SJCRH30 (cell line): ENCODE results near the gene LDB2. TPM values are rescaled to one million over a fixed set of nuclear protein-coding genes. Genes with fewer than 3 reads are reported as not detected.

Experiments
- DNase-seq, 2 experiments: peaks; one replicate each; pipeline ENCODE4 v3.0.0-alpha.2; 2015 to 2020
- H3K27ac ChIP-seq: fragments of 250-450 bp; sonication (Bioruptor Pico); 2 replicates; pipeline ENCODE4 v1.5.1; 2020; ENCODE audit warnings: mild to moderate bottlenecking, moderate library complexity
- H3K27me3 ChIP-seq: fragments of 250-450 bp; sonication (Bioruptor Pico); 2 replicates; pipeline ENCODE4 v1.5.1; 2020; ENCODE audit warnings: mild to moderate bottlenecking, moderate library complexity
- H3K36me3 ChIP-seq: fragments of 250-450 bp; sonication (Bioruptor Pico); 2 replicates; pipeline ENCODE4 v1.5.1; 2020; ENCODE audit warnings: mild to moderate bottlenecking, moderate library complexity
- H3K4me1 ChIP-seq: fragments of 250-450 bp; sonication (Bioruptor Pico); 2 replicates; pipeline ENCODE4 v1.5.1; 2020; ENCODE audit warnings: mild to moderate bottlenecking, moderate library complexity
- H3K4me3 ChIP-seq: fragments of 250-450 bp; sonication (Bioruptor Pico); 2 replicates; pipeline ENCODE4 v1.5.1; 2020; ENCODE audit warnings: mild to moderate bottlenecking, moderate library complexity
- H3K9me3 ChIP-seq: fragments of 250-450 bp; sonication (Bioruptor Pico); replicated peaks from 2 replicates; pipeline ENCODE4 v1.5.1; 2020; ENCODE audit warnings: mild to moderate bottlenecking, moderate library complexity
- total RNA-seq: library from RNA; depleted of rRNA; stranded (reverse); fragments of >200 nt; shearing (Covaris generic); gene quantifications from 2 replicates; pipeline ENCODE4 v1.2.3, GENCODE V29; 2014

The LDB2 gene
- total RNA-seq, 1 experiment from 2014 or later, result 0.51 TPM

GRCh38 chr4:16838226-16838875 lies 60.1 kb downstream of the LDB2 start:
- Histone ChIP-seq H3K27ac (no peak overlapping the region), H3K9me3 (no peaks in the 10 kb centered on the region), H3K4me1 (no peaks in the 10 kb centered on the region), H3K27me3 (peaks cover 8% of the 10 kb centered on the region; the same call in 1 of the 2 replicates), H3K4me3 (no peak overlapping the region), H3K36me3 (no peaks in the 10 kb centered on the region)
- no peak for DNase-seq

DNA sequence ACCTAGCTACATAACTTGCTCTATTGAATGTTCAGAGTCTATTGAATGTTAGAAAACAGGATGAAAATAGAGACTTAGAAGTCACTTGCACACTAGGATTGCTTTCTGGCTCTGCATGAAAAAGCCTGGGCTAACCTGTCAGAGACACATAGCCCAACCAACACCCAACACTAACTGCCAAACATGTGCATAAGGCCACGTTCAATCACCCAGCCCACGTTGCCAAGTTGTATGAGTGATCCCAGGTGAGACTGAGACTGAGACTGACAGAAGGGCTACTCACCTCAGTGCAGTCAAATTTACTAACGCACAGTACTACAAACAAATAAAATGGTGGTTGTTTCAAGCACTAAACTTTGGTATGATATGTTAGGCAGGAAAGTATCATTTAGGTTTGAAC lies 61.0 kb downstream of the LDB2 start:
- no peak overlapping the region for H3K27ac ChIP-seq
- H3K9me3 ChIP-seq, result no peaks in the 10 kb centered on the region
- H3K27me3 ChIP-seq, result peaks cover 8% of the 10 kb centered on the region; the same call in 1 of the 2 replicates
- H3K4me3 ChIP-seq, result no peak overlapping the region
- no peak for DNase-seq
- H3K4me1 ChIP-seq, result no peaks in the 10 kb centered on the region
- no peaks in the 10 kb centered on the region for H3K36me3 ChIP-seq

- H3K4me3 ChIP-seq, result no peak overlapping the region
- no peaks in the 10 kb centered on the region for H3K4me1 ChIP-seq
- no peaks in the 10 kb centered on the region for H3K36me3 ChIP-seq
- no peak for DNase-seq
- H3K9me3 ChIP-seq, result no peaks in the 10 kb centered on the region
- H3K27ac ChIP-seq, result no peak overlapping the region
- H3K27me3 ChIP-seq, result peaks cover 4% of the 10 kb centered on the region; the same call in 1 of the 2 replicates
Measured at GRCh38 chr4:16836324-16836723, 62.1 kb downstream of the LDB2 start.

DNA sequence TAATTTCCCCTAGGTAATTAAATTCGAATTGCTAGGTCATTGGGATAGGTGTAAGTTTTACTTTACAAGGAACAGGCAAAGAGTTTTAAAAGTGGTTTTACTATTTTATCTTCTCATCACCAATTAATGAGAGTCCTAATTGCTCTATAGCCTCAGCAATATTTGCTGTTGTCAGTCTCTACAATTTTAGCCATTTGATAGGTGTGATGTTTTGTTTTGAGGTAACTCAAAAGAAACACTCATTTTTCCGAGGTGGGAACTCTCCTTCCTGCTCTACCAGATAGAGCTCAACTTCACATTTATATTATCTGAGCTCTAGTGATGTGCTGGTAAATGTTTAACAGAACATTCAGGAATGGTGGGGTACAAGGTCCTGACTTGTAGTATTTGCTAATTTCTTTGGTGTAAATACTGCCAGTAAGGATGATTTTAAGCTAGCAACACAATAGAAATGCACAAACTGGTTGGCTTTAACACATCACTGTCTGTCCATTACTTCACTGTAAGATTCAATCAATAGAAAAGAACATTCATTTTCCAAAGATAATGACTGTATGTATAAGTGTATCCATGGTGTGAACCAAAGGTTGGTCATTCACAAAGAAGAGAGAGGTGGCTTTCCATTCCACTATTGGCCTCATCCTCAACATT lies 62.7 kb downstream of the LDB2 start:
- no peak for DNase-seq
- peaks cover 4% of the 10 kb centered on the region; the same call in 1 of the 2 replicates for H3K27me3 ChIP-seq
- H3K36me3 ChIP-seq, result no peaks in the 10 kb centered on the region
- H3K9me3 ChIP-seq, result no peaks in the 10 kb centered on the region
- no peaks in the 10 kb centered on the region for H3K4me1 ChIP-seq
- H3K4me3 ChIP-seq, result no peak overlapping the region
- no peak overlapping the region for H3K27ac ChIP-seq

- peaks cover 4% of the 10 kb centered on the region; the same call in 1 of the 2 replicates for H3K27me3 ChIP-seq
- DNase-seq, result no peak
- no peaks in the 10 kb centered on the region for H3K4me1 ChIP-seq
Measured at GRCh38 chr4:16834814-16835213, 63.6 kb downstream of the LDB2 start.

GRCh38 chr4:16833722-16834121 lies 64.7 kb downstream of the LDB2 start:
- DNase-seq, result no peak
- H3K4me1 ChIP-seq, result no peaks in the 10 kb centered on the region
- peaks cover 4% of the 10 kb centered on the region; the same call in 1 of the 2 replicates for H3K27me3 ChIP-seq
- no peaks in the 10 kb centered on the region for H3K9me3 ChIP-seq
- no peak overlapping the region for H3K4me3 ChIP-seq
- no peaks in the 10 kb centered on the region for H3K36me3 ChIP-seq
- no peak overlapping the region for H3K27ac ChIP-seq

More at GRCh38 chr4:16834814-16835213, 63.6 kb downstream of the LDB2 start:
- Histone ChIP-seq H3K9me3 (no peaks in the 10 kb centered on the region), H3K4me3 (no peak overlapping the region), H3K27ac (no peak overlapping the region), H3K36me3 (no peaks in the 10 kb centered on the region)

DNA sequence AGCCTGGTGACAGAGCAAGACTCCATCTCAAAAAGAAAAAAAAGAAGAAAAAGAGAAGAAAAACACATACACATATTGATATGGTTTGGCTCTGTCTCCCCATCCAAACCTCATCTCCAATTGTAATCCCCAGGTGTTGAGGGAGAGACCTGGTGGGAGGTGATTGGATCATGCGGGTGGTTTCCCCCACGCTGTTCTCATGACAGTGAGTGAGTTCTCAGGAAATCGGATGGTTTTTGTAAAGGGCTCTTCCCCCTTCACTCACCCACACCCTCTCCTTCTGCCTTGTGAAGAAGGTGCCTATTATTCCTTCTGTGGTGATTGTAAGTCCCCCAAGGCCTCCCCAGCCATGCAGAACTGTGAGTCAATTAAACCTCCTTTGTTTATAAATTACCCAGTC lies 68.4 kb downstream of the LDB2 start:
- Histone ChIP-seq H3K36me3 (no peaks in the 10 kb centered on the region; the same call in 1 of the 2 replicates), H3K4me1 (no peaks in the 10 kb centered on the region), H3K4me3 (no peak overlapping the region), H3K9me3 (no peaks in the 10 kb centered on the region), H3K27me3 (peaks cover 4% of the 10 kb centered on the region; the same call in 1 of the 2 replicates), H3K27ac (no peak overlapping the region)
- no peak for DNase-seq

- no peak for DNase-seq
- no peaks in the 10 kb centered on the region for H3K9me3 ChIP-seq
- H3K27ac ChIP-seq, result no peak overlapping the region
- no peaks in the 10 kb centered on the region for H3K4me1 ChIP-seq
- no peaks in the 10 kb centered on the region; the same call in 1 of the 2 replicates for H3K36me3 ChIP-seq
- no peak overlapping the region for H3K4me3 ChIP-seq
- H3K27me3 ChIP-seq, result no peaks in the 10 kb centered on the region
Measured at GRCh38 chr4:16827794-16828724, 70.4 kb downstream of the LDB2 start.

- no peaks in the 10 kb centered on the region; the same call in 1 of the 2 replicates for H3K36me3 ChIP-seq
- H3K27ac ChIP-seq, result no peak overlapping the region
- H3K4me1 ChIP-seq, result no peaks in the 10 kb centered on the region
- DNase-seq, result no peak
- no peaks in the 10 kb centered on the region for H3K9me3 ChIP-seq
- H3K27me3 ChIP-seq, result no peaks in the 10 kb centered on the region
- no peak overlapping the region for H3K4me3 ChIP-seq
Measured at GRCh38 chr4:16827045-16827444, 71.4 kb downstream of the LDB2 start.

- Histone ChIP-seq H3K27me3 (no peaks in the 10 kb centered on the region), H3K9me3 (no peaks in the 10 kb centered on the region), H3K4me3 (no peak overlapping the region), H3K36me3 (no peaks in the 10 kb centered on the region; the same call in 1 of the 2 replicates), H3K4me1 (no peaks in the 10 kb centered on the region), H3K27ac (no peak overlapping the region)
- no peak for DNase-seq
Measured at GRCh38 chr4:16826406-16826910, 72.0 kb downstream of the LDB2 start.

DNA sequence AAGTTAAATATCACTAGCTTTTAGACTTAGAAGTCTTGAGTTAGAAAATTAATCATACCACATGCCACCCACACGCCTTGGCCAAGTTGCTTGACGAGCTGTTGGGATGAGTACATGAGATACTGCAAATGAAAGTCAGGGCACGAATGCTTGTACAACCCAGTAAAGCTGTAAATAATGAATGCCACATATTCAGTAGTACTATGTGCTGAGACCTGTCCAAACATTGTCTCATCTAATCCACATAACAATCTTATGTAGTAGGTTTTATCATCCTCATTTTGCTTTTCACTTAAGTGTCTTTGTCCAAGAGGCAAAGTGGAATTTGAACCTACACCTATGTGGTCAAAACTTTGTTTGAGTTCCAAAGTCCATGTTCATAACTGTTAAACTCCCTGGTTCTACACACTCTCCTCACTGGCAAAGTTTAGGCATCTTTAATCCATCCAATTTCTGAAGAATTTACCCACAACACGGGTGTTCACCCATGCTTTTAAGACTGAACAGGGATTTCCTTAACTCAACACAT lies 74.1 kb downstream of the LDB2 start:
- H3K27me3 ChIP-seq, result no peaks in the 10 kb centered on the region
- DNase-seq, result no peak
- H3K9me3 ChIP-seq, result no peaks in the 10 kb centered on the region
- no peak overlapping the region for H3K27ac ChIP-seq
- no peaks in the 10 kb centered on the region for H3K4me1 ChIP-seq
- H3K4me3 ChIP-seq, result no peak overlapping the region
- no peaks in the 10 kb centered on the region; the same call in 1 of the 2 replicates for H3K36me3 ChIP-seq

GRCh38 chr4:16820329-16820728 lies 78.1 kb downstream of the LDB2 start:
- Histone ChIP-seq H3K27ac (no peak overlapping the region), H3K4me1 (no peaks in the 10 kb centered on the region), H3K36me3 (no peaks in the 10 kb centered on the region), H3K9me3 (no peaks in the 10 kb centered on the region), H3K4me3 (no peak overlapping the region), H3K27me3 (no peaks in the 10 kb centered on the region)
- no peak for DNase-seq

GRCh38 chr4:16819652-16820051 lies 78.8 kb downstream of the LDB2 start:
- no peaks in the 10 kb centered on the region for H3K27me3 ChIP-seq
- no peak overlapping the region for H3K27ac ChIP-seq
- no peaks in the 10 kb centered on the region for H3K4me1 ChIP-seq
- H3K9me3 ChIP-seq, result no peaks in the 10 kb centered on the region
- DNase-seq, result no peak
- H3K4me3 ChIP-seq, result no peak overlapping the region
- H3K36me3 ChIP-seq, result no peaks in the 10 kb centered on the region

DNA sequence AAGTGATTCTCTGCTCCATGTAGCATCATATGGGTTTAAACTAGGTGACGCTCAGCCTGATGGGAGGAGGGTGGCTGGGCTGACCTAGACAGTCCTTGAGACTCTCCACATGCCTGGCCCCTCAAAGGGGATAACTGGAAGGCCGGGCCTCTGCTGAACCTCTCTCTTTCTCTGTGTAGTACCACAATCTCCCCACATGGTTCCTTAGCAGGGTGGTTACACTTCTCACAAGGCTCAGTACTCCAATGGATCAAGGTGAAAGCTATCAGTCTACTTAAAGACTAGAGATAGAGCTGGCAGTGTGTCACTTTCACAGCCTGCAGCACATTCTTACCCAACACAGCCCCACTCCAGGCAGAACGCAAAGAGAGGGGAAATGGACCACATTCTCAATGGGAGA lies 80.4 kb downstream of the LDB2 start:
- no peaks in the 10 kb centered on the region for H3K4me1 ChIP-seq
- H3K4me3 ChIP-seq, result no peak overlapping the region
- no peaks in the 10 kb centered on the region for H3K36me3 ChIP-seq
- DNase-seq, result no peak
- no peaks in the 10 kb centered on the region for H3K27me3 ChIP-seq
- H3K27ac ChIP-seq, result no peak overlapping the region
- H3K9me3 ChIP-seq, result no peaks in the 10 kb centered on the region
